Lung microvascular endothelial cell (primary cell): ENCODE measurements around the gene CTSS. TPM values are rescaled to one million over a fixed set of nuclear protein-coding genes. Genes with fewer than 3 reads are reported as not detected.
"Not testable (repeated sequence)": the region's sequence is repeated elsewhere in the genome, so short reads cannot be mapped to it uniquely, and the experiment has no call there.

Source experiments
- DNase-seq, 2 donors: peaks; one replicate each; pipeline versions ENCODE4 v3.0.0 to v3.0.0-alpha.2; 2010; ENCODE audit warnings: low read depth in 2 of 2
- total RNA-seq: library from RNA; depleted of rRNA; stranded (reverse); fragments of >200 nt; gene quantifications from 2 replicates; pipeline ENCODE4 v1.2.1, GENCODE V29; 2014

The CTSS gene
- total RNA-seq, 1 donor from 2014 or later: 38.3 TPM

GRCh38 chr1:150775931-150776505 lies 10.4 kb upstream of the CTSS start:
- DNase-seq: not testable (repeated sequence)

DNA sequence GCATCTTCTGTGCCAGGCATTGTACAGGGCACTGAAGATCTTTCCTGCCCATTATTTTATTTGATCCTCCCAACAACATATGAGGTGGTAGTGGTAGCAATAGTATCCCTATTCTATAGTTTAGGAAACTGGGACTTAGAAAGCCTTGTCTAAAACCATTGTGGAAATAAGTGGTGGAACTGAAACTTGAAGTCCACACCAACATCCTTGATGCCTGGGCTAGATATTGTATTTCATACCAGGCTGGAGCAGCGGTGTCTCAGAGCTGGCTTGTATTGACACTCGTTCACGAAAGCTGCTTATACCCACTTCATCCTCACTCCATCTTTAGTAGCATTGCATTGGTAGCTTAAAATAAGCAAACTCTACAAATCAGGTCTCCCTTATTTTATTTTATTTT lies 9.7 kb upstream of the CTSS start:
- no peak for DNase-seq

DNA sequence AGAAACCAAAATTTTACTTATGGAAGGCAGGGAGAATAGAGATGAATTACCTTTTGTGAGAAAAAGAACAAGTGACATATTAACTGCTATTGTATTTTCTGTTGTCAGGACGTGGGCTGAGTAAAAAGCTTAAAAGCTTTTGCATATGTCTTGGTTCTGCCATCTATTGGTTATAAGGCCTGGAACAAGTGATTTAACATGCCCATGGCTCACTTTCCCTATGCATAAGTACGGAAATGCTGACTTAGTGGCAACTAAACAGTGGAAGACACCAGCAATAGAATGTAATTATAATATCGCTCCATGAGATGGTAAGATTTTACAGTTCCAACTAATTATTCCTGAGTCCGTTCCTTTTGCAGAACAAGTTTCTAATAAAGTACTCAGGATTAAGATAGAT lies 6.7 kb upstream of the CTSS start:
- DNase-seq: no peak

- DNase-seq: not testable (repeated sequence)
These were observed 2.1 kb upstream of the CTSS start for GRCh38 chr1:150767704-150768103.

- not testable (repeated sequence) for DNase-seq
These were observed 361 bp upstream of the CTSS start for GRCh38 chr1:150765977-150766301.

DNA sequence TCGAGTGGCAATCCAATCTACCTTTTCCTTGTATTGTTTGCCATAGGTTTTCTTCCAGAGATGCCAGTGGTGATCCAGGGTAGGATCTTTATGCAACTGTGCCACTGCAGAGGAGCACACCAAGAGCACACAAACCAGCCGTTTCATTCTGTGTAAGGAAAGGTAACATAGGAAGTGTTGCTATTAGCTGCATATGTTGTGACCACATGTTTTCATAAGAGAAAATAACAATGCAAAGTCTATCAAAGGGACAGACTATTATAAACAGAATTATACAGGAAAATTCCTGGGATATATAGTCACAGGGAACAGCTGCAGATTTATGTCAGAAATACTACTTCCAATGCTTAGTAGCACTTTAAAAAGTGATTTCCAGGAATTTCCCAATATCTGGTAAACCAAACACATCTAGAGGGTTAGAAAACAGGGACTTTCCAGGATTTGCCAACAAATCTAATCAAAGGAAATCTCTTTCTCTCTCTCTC lies 919 bp downstream of the CTSS start:
- peak; percentile 79 to 93 for DNase-seq

GRCh38 chr1:150763018-150763417 lies 2.6 kb downstream of the CTSS start:
- no peak for DNase-seq

DNA sequence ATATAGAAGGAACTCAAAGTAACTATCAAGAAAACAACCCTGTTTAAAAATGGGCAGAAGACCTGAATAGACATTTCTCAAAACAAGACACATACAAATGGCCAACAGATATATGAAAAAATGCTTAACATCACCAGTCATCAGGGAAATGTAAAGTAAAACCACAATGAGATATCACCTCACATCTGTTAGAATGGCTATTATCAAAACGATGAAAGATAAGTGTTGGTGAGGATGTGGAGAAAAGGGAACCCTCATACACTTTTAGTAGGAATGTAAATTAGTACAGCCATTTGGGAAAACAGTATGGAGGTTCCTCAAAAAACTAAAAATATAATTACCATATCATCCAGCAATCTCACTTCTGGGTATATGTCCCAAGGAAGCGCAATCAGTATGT lies 3.0 kb downstream of the CTSS start:
- DNase-seq: no peak

DNA sequence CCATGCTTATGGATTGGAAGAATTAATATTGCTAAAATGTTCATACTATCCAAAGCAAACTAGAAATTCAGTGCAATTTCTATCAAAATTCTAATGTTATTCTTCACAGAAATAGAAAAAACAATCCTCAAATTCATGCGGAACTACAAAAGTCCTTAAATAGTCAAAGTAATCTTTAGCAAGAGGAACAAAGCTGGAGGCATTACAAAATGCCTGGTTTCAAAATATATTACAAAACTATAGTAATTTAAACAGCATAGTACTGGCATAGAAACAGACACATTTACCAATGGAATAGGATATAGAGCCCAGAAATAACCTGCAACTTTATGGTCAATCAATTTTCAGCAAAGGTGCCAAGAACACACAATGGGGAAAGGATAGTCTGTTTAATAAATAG lies 3.8 kb downstream of the CTSS start:
- DNase-seq: no peak

GRCh38 chr1:150760013-150760412 lies 5.6 kb downstream of the CTSS start:
- DNase-seq: no peak

- no peak for DNase-seq
These were observed 12.2 kb downstream of the CTSS start for GRCh38 chr1:150753416-150753815.

GRCh38 chr1:150751443-150751842 lies 14.1 kb downstream of the CTSS start:
- DNase-seq: no peak

- no peak for DNase-seq
These were observed 15.8 kb downstream of the CTSS start for GRCh38 chr1:150749720-150750311.

GRCh38 chr1:150748878-150749719 lies 16.5 kb downstream of the CTSS start:
- DNase-seq: no peak

- DNase-seq: no peak
These were observed 35.4 kb downstream of the CTSS start for GRCh38 chr1:150730130-150730721.

GRCh38 chr1:150724336-150724735 lies 41.2 kb downstream of the CTSS start:
- DNase-seq: no peak

DNA sequence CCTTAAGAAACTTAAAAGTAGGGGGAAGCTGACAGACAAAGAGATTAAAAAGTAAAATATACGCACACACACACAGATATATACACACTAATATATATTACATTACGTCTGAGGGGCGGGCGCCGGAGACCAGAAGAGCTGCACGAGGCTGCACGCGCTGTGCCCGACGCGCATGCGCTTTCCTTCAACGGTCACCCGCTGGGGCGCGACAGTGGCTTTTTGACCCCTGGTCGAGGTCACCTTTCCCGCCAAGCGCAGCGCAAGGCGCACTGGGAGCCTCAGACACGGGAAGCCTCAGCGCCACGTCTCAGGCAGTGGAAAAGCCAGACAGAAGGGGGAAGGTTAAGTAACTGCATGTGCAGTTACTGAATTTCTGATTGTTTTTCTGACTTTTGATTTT lies 44.9 kb downstream of the CTSS start, which contains the start of gene HORMAD1:
TSS of gene HORMAD1 (minus strand) at position 193 of the 400 bp plus-strand sequence. CDS start 1,390 bp downstream, outside the sequence.
- DNase-seq: no peak

DNA sequence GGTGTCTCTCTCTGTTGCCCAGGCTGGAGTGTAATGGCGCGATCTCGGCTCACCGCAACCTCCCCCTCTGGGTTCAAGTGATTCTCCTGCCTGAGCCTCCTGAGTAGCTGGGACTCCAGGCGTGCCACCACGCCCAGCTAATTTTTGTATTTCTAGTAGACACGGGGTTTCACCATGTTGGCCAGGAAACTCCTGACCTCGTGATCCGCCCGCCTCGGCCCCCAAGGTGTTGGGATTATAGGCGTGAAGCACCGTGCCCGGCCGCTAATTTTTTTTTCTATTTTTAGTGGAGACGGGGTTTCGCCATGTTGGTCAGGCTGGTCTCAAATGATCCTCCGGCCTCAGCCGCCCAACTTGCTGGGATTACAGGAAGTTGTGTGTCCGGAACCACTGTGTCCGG lies 45.5 kb downstream of the CTSS start:
- DNase-seq: peak in 1 of 2 donors; percentile 8

DNA sequence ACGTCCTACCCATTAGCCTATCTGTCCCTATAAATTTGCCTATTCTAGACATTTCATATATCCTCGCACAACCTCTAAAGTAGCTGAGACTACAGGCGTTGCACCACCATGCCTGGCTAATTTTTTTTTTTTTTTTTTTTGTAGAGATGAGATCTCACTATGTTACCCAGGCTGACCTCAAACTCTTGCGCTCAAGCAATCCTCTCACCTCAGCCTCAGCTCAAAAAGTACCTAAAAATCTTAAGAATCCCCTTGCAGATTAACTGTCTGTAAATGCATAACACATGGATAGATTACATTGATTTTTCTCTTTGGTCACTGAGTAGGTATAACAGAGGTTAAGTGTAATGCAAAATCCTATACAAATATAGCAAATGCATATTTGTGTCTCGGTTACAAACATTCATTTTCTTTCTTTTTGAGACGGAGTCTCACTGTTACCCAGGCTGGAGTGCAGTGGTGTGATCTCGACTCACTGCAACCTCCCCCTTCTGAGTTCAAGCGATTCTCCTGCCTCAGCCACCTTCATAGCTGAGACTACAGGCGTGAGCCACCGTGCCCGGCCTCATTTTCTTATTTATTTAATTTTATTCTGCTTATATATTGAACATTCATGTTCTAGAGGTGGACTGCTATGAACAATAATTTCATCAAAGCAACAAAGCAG lies 47.2 kb downstream of the CTSS start:
- DNase-seq: no peak

DNA sequence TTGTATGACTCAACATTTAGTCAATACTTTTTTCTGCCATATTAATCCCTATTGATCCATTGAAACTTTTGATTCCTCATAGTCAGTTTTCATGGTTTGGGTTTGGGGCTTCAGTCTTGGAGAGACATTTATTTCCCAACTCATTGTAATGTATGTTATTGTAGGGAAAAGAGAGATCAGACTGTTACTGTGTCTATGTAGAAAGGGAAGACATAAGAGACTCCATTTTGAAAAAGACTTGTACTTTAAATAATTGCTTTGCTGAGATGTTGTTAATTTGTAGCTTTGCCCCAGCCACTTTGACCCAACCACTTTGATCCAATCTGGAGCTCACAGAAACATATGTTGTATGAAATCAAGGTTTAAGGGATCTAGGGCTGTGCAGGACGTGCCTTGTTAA lies 56.5 kb downstream of the CTSS start:
- DNase-seq: not testable (repeated sequence)

GRCh38 chr1:150708595-150708994 lies 57.0 kb downstream of the CTSS start:
- no peak for DNase-seq

- DNase-seq: no peak
These were observed 59.5 kb downstream of the CTSS start for GRCh38 chr1:150706091-150706490.
